Heart left ventricle (tissue), 16 donors: ENCODE results near the gene CEP89. TPM values are rescaled to one million over a fixed set of nuclear protein-coding genes. Genes with fewer than 3 reads are reported as not detected.

ENCODE experiments used
- ATAC-seq, 4 donors: fragments of 200-7000 bp; cut with Tn5 transposase; one replicate each; pipeline ENCODE4 v1.9.1; 2020 to 2022; ENCODE audit warnings: moderate library complexity in 4 of 4, mild to moderate bottlenecking in 3 of 4, moderate number of reproducible peaks in 1 of 4
- DNase-seq, 5 donors: peaks; one replicate each; pipeline ENCODE4 v3.0.0-alpha.2; 2020
- H3K27ac ChIP-seq, 12 donors: fragments of 200-600 bp; sonication (generic) in 4 of 12; one replicate each; pipeline versions ENCODE4 v1.5.0 to v1.8.0; 2016 to 2022; ENCODE audit warnings: mild to moderate bottlenecking in 2 of 12
- H3K27me3 ChIP-seq, 9 donors: fragments of 200-600 bp; sonication (generic) in 2 of 9; one replicate each; pipeline versions ENCODE4 v1.5.1 to v1.8.0; 2016 to 2022; ENCODE audit warnings: mild to moderate bottlenecking in 3 of 9
- H3K36me3 ChIP-seq, 9 donors: fragments of 200-600 bp; sonication (generic) in 2 of 9; one replicate each; pipeline versions ENCODE4 v1.5.0 to v1.8.0; 2018 to 2022; ENCODE audit warnings: mild to moderate bottlenecking in 2 of 9
- H3K4me1 ChIP-seq, 12 donors: fragments of 200-600 bp; sonication (generic) in 4 of 12; one replicate each; pipeline versions ENCODE4 v1.5.0 to v1.8.0; 2016 to 2022; ENCODE audit warnings: mild to moderate bottlenecking in 3 of 12
- H3K4me3 ChIP-seq, 12 donors: fragments of 200-600 bp; sonication (generic) in 4 of 12; one replicate each; pipeline versions ENCODE4 v1.5.0 to v1.8.0; 2017 to 2022; ENCODE audit warnings: mild to moderate bottlenecking in 9 of 12, moderate library complexity in 4 of 12
- H3K9me3 ChIP-seq, 12 donors: fragments of 200-600 bp; sonication (generic) in 4 of 12; one replicate each; pipeline versions ENCODE4 v1.5.0 to v1.8.0; 2016 to 2022; ENCODE audit warnings: mild to moderate bottlenecking in 1 of 12
- CTCF ChIP-seq, 12 donors: fragments of 200-600 bp; sonication (generic) in 4 of 12; IDR thresholded peaks; one replicate each; pipeline versions ENCODE4 v1.5.0 to v1.8.0; 2018 to 2022; ENCODE audit warnings: antibody characterized with exemption in 12 of 12, mild to moderate bottlenecking in 5 of 12
- POLR2A ChIP-seq, 2 donors: fragments of 450-650 bp; IDR thresholded peaks; one replicate each; pipeline ENCODE4 v1.6.1; 2017; ENCODE audit warnings: antibody characterized with exemption in 2 of 2, mild to moderate bottlenecking in 2 of 2, moderate library complexity in 2 of 2
- WGBS, 4 donors: extraction: QIAGEN DNeasy Blood & Tissue Kit in 2 of 4; methylation state at CpG; one replicate each; pipeline versions ENCODE4 v1.1.5 to v1.1.7; 2013 to 2018; 5-methylcytosine and 5-hydroxymethylcytosine counted together
- intact Hi-C, 10 donors: fragments of 100-400 bp; cut with DNase I; formaldehyde crosslinking; loops; one replicate each; pipeline versions ENCODE4 v1.11.1 to v1.14.2; 2022
- polyA plus RNA-seq, 2 donors: library from polyadenylated mRNA; stranded (reverse); fragments of 200-250 nt; gene quantifications; one replicate each; pipeline ENCODE4 v1.2.3, GENCODE V29; 2013
- total RNA-seq, 9 donors: library from RNA; depleted of rRNA in 2 of 9; stranded (reverse); fragments of >200 nt in 2 of 9; fragmentation: NEBNext Ultra II Directional in 3 of 9; extraction: Animal tissue kit (Norgen Biotek cat#: 25700) in 3 of 9; gene quantifications; one replicate each; pipeline versions ENCODE4 v1.1.0 to v1.2.4, GENCODE V29; 2016 to 2023
- donor health status: ischemic (EF 13 %, LVEDD 7.1; RV severe dilation, severe dysfunction).
- donor health status: healthy with polysubstance abuse.
- donor health status: DM: no; HTN: yes; CAD: no.
- donor health status: DM: no; HTN: no; CAD: no.
- donor health status: ischemic (EF 25% LVEDD 6.9; RV normal size, moderate dysfunction).
- donor health status: ischemic (EF 25% LVEDD 5.7; RV mildly dilated, moderate dysfunction).
- donor health status: healthy.
- donor health status: DM: yes; HTN: yes; CAD: no.
- donor health status: ischemic (EF 35%, LVEDD 5.7; RV mildly dilated, moderate dysfunction).
- donor health status: nonischemic (EF 11% LVEDD 7.7; RV severe dilation, severe dysfunction).
- donor health status: DM: yes; HTN: yes; CAD: no.
- donor health status: PGD.
- donor health status: ischemic (EF 29% LVEDD 5.4; RV normal size, mild dysfunction).
- donor health status: nonischemic (EF 23%, LVEDD 6.1; RV moderate dilation, normal function).

CEP89 gene
- total and polyA plus RNA-seq, 11 donors: 5.4 to 16.0 (median 12.0) TPM

- TF ChIP-seq CTCF (IDR thresholded peaks at IDR 0.05) (no peak), POLR2A (IDR thresholded peaks at IDR 0.05) (no peak)
- no peak for ATAC-seq
- H3K27ac ChIP-seq: no peak overlapping the region
- H3K27me3 ChIP-seq: no peaks in the 10 kb centered on the region
- DNase-seq: no peak
- intact Hi-C loops: no loop called here
- H3K36me3 ChIP-seq: peaks cover 0 to 86% (median 50%) of the 10 kb centered on the region in 9 donors
- H3K4me1 ChIP-seq: no peaks in the 10 kb centered on the region
- H3K4me3 ChIP-seq: no peak overlapping the region
- 94 to 98% (median 96%) methylated on average over 8 of the region's 8 CpGs for WGBS, 4 donors
- peaks cover 0 to 19% (median 3%) of the 10 kb centered on the region in 12 donors for H3K9me3 ChIP-seq
These were observed 41.2 kb downstream of the CEP89 start for GRCh38 chr19:32930567-32930966.

DNA sequence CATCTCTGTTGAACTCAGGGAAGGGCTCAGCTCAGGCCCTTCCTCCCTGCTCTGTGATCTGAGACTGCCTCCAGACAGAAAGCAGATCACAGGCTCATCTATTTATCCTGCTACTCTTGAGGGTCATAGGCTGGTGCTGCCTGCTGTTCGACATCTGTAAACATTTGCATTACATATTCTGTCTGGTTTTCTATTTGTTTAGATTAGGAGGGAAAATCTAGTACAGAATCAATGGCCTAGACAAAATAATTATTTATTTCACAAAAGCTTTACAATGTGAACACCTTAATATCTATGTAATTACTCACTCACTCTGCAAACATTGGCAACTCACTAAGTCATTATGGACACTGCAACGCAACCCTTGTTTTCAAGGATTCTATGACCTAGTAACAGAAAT is 43.0 kb downstream of the CEP89 start:
- H3K4me3 ChIP-seq: no peak overlapping the region
- 95 to 99% (median 96%) methylated on average over 2 of the region's 2 CpGs for WGBS, 4 donors
- H3K27me3 ChIP-seq: no peaks in the 10 kb centered on the region
- H3K36me3 ChIP-seq: peaks cover 0 to 94% (median 58%) of the 10 kb centered on the region in 9 donors
- no peak for DNase-seq
- H3K27ac ChIP-seq: no peak overlapping the region
- intact Hi-C loops: no loop called here
- H3K9me3 ChIP-seq: peaks cover 0 to 19% (median 3%) of the 10 kb centered on the region in 12 donors
- H3K4me1 ChIP-seq: no peaks in the 10 kb centered on the region
- no peak for ATAC-seq
- TF ChIP-seq POLR2A (IDR thresholded peaks at IDR 0.05): no peak
- TF ChIP-seq CTCF (IDR thresholded peaks at IDR 0.05): no peak

DNA sequence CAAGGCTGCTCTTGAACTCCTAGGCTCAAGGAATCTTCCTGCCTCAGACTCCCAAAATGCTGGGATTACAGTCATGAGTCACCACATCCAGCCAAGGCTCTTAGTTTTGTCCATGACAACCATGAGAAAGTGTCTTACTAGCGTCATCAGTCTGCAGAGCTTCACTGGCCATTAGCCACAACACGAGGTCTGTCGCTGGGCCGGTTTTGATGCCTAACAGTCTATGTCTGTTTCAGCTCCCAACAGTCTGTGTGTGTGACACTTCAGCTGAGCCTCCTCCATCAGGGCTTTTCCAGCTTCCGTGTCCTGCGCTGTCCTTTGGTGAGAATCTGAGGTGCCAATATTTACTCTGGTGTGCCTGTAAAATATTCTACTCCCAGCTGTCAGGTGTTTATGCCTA is 47.6 kb downstream of the CEP89 start:
- 93 to 97% (median 97%) methylated on average over 6 of the region's 6 CpGs for WGBS, 4 donors
- intact Hi-C loops: no loop called here
- DNase-seq: no peak

GRCh38 chr19:32921624-32922023 is 50.1 kb downstream of the CEP89 start:
- H3K9me3 ChIP-seq: no peaks in the 10 kb centered on the region
- H3K27ac ChIP-seq: no peak overlapping the region
- H3K4me1 ChIP-seq: no peaks in the 10 kb centered on the region
- ATAC-seq (no peak), DNase-seq (no peak)
- H3K27me3 ChIP-seq: no peaks in the 10 kb centered on the region
- 77 to 98% (median 98%) methylated on average over 3 of the region's 3 CpGs for WGBS, 4 donors
- TF ChIP-seq POLR2A (IDR thresholded peaks at IDR 0.05) (no peak), CTCF (IDR thresholded peaks at IDR 0.05) (no peak)
- intact Hi-C loops: no loop called here
- peaks cover 0 to 87% (median 66%) of the 10 kb centered on the region in 9 donors for H3K36me3 ChIP-seq
- no peak overlapping the region for H3K4me3 ChIP-seq

More for the DNA sequence above, 47.6 kb downstream of the CEP89 start:
- Histone ChIP-seq H3K36me3 (peaks cover 0 to 82% (median 59%) of the 10 kb centered on the region in 9 donors), H3K4me3 (no peak overlapping the region), H3K27me3 (no peaks in the 10 kb centered on the region), H3K4me1 (no peaks in the 10 kb centered on the region), H3K9me3 (peaks cover 0 to 14% (median 3%) of the 10 kb centered on the region in 12 donors), H3K27ac (no peak overlapping the region)
- no peak for ATAC-seq
- TF ChIP-seq POLR2A (IDR thresholded peaks at IDR 0.05) (no peak), CTCF (IDR thresholded peaks at IDR 0.05) (no peak)
